Measurements from ENCODE around the gene S100A9. TPM values are rescaled to one million over a fixed set of nuclear protein-coding genes. Genes with fewer than 3 reads are reported as not detected.

S100A9 gene
- total RNA-seq, 1 donor from 2014 or later = 1,065 TPM

DNA sequence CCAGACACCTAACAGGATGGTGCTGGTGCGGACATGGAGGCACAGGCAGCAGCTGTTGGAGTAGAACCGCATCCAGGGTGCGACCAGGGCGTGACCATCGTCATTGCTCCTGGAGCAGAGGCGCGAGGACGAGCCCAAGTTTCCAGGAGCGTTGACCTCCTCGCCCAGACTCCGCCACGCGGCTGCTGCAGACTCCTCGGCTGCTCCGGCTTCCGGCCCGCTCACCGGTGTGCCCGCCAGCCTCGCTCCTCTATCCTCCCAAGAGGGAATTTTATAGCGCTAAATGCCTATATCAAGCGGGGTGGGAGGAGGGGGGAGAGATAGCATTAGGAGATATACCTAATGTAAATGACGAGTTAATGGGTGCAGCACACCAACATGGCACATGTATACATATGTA, 23.1 kb downstream of the S100A9 start:
- TF ChIP-seq CTCF (conservative IDR thresholded peaks at IDR 0.05) = no peak

GRCh38 chr1:153384958-153385580, 27.4 kb downstream of the S100A9 start:
- peaks cover 11% of the 10 kb centered on the region for H3K9me3 Mint-ChIP-seq
- no peaks in the 10 kb centered on the region for H3K4me1 Mint-ChIP-seq (ENCODE audit: unreplicated experiment)
- TF ChIP-seq CTCF (conservative IDR thresholded peaks at IDR 0.05) = no peak
- H3K36me3 Mint-ChIP-seq = no peaks in the 10 kb centered on the region
- peak; percentile 22 for DNase-seq (ENCODE audit: extremely low spot score, unreplicated experiment)
- no peak overlapping the region for H3K4me3 Mint-ChIP-seq
- H3K27me3 Mint-ChIP-seq = no peaks in the 10 kb centered on the region
- no peak overlapping the region for H3K27ac Mint-ChIP-seq

More for the DNA sequence above, 23.1 kb downstream of the S100A9 start:
- no peak overlapping the region for H3K27ac Mint-ChIP-seq
- peaks cover 11% of the 10 kb centered on the region for H3K9me3 Mint-ChIP-seq
- H3K36me3 Mint-ChIP-seq = no peaks in the 10 kb centered on the region
- no peak overlapping the region for H3K4me3 Mint-ChIP-seq
- no peak for DNase-seq (ENCODE audit: extremely low spot score, unreplicated experiment)
- H3K27me3 Mint-ChIP-seq = no peaks in the 10 kb centered on the region
- no peaks in the 10 kb centered on the region for H3K4me1 Mint-ChIP-seq (ENCODE audit: unreplicated experiment)

DNA sequence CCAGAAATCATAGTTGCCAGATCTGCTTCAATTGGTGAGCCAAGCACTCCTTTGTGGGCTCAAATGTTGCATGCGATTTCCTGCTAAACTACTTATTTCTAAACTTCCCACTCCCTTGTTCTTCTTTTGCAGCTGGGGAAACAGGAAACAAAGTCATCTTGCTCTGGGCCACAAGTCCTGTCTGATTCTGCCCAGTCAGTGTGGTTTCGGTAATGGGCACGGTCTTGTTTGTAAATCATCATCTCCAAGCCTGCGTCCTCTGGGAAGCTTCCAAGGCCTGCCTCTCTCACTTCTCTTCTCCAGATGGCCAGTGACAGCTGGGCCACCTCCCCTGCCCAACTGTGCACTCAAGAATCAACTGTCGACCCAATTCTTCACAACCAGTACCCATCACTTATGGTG, 28.8 kb downstream of the S100A9 start:
- Mint-ChIP-seq H3K4me3 (no peak overlapping the region), H3K9me3 (peaks cover 11% of the 10 kb centered on the region), H3K27ac (no peak overlapping the region), H3K27me3 (peaks cover 2% of the 10 kb centered on the region), H3K4me1 (ENCODE audit: unreplicated experiment) (no peaks in the 10 kb centered on the region), H3K36me3 (no peaks in the 10 kb centered on the region)
- no peak for TF ChIP-seq CTCF (conservative IDR thresholded peaks at IDR 0.05)
- no peak for DNase-seq (ENCODE audit: extremely low spot score, unreplicated experiment)

DNA sequence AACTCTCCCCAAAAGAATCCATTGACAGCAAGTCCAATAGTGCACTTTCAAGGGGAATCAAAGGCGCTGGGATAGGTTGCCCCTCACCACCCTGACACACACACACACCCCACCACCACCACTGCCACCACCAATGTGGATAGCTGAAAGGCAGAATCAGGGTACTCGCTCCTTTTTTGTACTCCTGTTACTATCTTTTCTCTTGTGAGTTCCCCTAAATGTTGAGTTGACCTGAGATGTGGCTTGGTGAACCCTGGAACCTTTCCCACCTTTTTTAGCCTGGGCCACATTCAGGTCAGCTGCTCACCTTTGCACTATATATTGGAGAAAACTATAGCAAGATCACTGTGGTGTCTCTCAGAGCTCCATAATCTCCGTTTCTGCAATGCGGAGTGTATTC, 29.3 kb downstream of the S100A9 start:
- no peak overlapping the region for H3K27ac Mint-ChIP-seq
- H3K27me3 Mint-ChIP-seq = peaks cover 4% of the 10 kb centered on the region
- H3K4me3 Mint-ChIP-seq = no peak overlapping the region
- peaks cover 7% of the 10 kb centered on the region for H3K9me3 Mint-ChIP-seq
- no peak for TF ChIP-seq CTCF (conservative IDR thresholded peaks at IDR 0.05)
- no peaks in the 10 kb centered on the region for H3K4me1 Mint-ChIP-seq (ENCODE audit: unreplicated experiment)
- no peak for DNase-seq (ENCODE audit: extremely low spot score, unreplicated experiment)
- no peaks in the 10 kb centered on the region for H3K36me3 Mint-ChIP-seq

- no peak overlapping the region for H3K4me3 Mint-ChIP-seq
- peaks cover 4% of the 10 kb centered on the region for H3K27me3 Mint-ChIP-seq
- no peak for TF ChIP-seq CTCF (conservative IDR thresholded peaks at IDR 0.05)
- no peaks in the 10 kb centered on the region for H3K9me3 Mint-ChIP-seq
- H3K4me1 Mint-ChIP-seq (ENCODE audit: unreplicated experiment) = no peaks in the 10 kb centered on the region
- no peaks in the 10 kb centered on the region for H3K36me3 Mint-ChIP-seq
- no peak for DNase-seq (ENCODE audit: extremely low spot score, unreplicated experiment)
- no peak overlapping the region for H3K27ac Mint-ChIP-seq
These were observed 30.1 kb downstream of the S100A9 start for GRCh38 chr1:153387785-153388184.

GRCh38 chr1:153389401-153389800, 31.7 kb downstream of the S100A9 start:
- no peaks in the 10 kb centered on the region for H3K4me1 Mint-ChIP-seq (ENCODE audit: unreplicated experiment)

More at GRCh38 chr1:153389401-153389800, 31.7 kb downstream of the S100A9 start:
- DNase-seq (ENCODE audit: extremely low spot score, unreplicated experiment) = no peak
- Mint-ChIP-seq H3K36me3 (no peaks in the 10 kb centered on the region), H3K4me3 (peak overlapping the region; percentile 52), H3K27me3 (peaks cover 8% of the 10 kb centered on the region), H3K9me3 (no peaks in the 10 kb centered on the region), H3K27ac (no peak overlapping the region)
- no peak for TF ChIP-seq CTCF (conservative IDR thresholded peaks at IDR 0.05)

All from type B pancreatic cell (in vitro differentiated cells).